ENCODE results near the gene RPS19. TPM values are rescaled to one million over a fixed set of nuclear protein-coding genes. Genes with fewer than 3 reads are reported as not detected.

The RPS19 gene
- total and polyA plus RNA-seq, 3 donors from 2014 or later, result 869 to 1,270 (median 1,199) TPM

- DNase-seq, result no peak
- WGBS, 2 donors, result 63 to 76% methylated on average over 2 to 10 of the region's 13 CpGs
- H3K27ac ChIP-seq, result no peak overlapping the region
- TF ChIP-seq CTCF (IDR thresholded peaks at IDR 0.05) (no peak), POLR2A (IDR thresholded peaks at IDR 0.05) (no peak)
- peaks cover 2% of the 10 kb centered on the region for H3K4me1 ChIP-seq
- intact Hi-C loops (cut with DNase I; ENCODE audit: low total_unique reads), result no loop called here
- H3K4me3 ChIP-seq, result no peak overlapping the region
- H3K36me3 ChIP-seq (ENCODE audit: low read depth, missing control alignments), result no peaks in the 10 kb centered on the region
- no peaks in the 10 kb centered on the region for H3K9me3 ChIP-seq
- no peaks in the 10 kb centered on the region for H3K27me3 ChIP-seq
Observed at GRCh38 chr19:41909706-41910105, 49.7 kb downstream of the RPS19 start.

- Histone ChIP-seq H3K27me3 (no peaks in the 10 kb centered on the region), H3K9me3 (no peaks in the 10 kb centered on the region)
Observed at GRCh38 chr19:41910240-41910991, 50.4 kb downstream of the RPS19 start.

GRCh38 chr19:41910992-41911888 lies 51.2 kb downstream of the RPS19 start:
- H3K36me3 ChIP-seq (ENCODE audit: low read depth, missing control alignments), result no peaks in the 10 kb centered on the region
- H3K4me3 ChIP-seq, result no peak overlapping the region

More at GRCh38 chr19:41910240-41910991, 50.4 kb downstream of the RPS19 start:
- no peak for TF ChIP-seq CTCF (IDR thresholded peaks at IDR 0.05)
- TF ChIP-seq POLR2A (IDR thresholded peaks at IDR 0.05), result no peak
- intact Hi-C loops (cut with DNase I; ENCODE audit: low total_unique reads), result no loop called here
- Histone ChIP-seq H3K4me1 (peaks cover 6% of the 10 kb centered on the region), H3K36me3 (ENCODE audit: low read depth, missing control alignments) (no peaks in the 10 kb centered on the region), H3K4me3 (no peak overlapping the region), H3K27ac (no peak overlapping the region)
- DNase-seq, result no peak
- WGBS, 2 donors, result 65 to 72% methylated on average over 10 to 12 of the region's 12 CpGs

More at GRCh38 chr19:41910992-41911888, 51.2 kb downstream of the RPS19 start:
- WGBS, 2 donors, result 67 to 71% methylated on average over 13 of the region's 13 CpGs
- H3K9me3 ChIP-seq, result no peaks in the 10 kb centered on the region
- H3K4me1 ChIP-seq, result peaks cover 6% of the 10 kb centered on the region
- intact Hi-C loops (cut with DNase I; ENCODE audit: low total_unique reads), result no loop called here
- H3K27me3 ChIP-seq, result no peaks in the 10 kb centered on the region
- no peak overlapping the region for H3K27ac ChIP-seq
- DNase-seq, result no peak
- no peak for TF ChIP-seq POLR2A (IDR thresholded peaks at IDR 0.05)
- no peak for TF ChIP-seq CTCF (IDR thresholded peaks at IDR 0.05)

Measured in testis (tissue), 3 donors.